ENCODE results near the gene HID1. TPM values are rescaled to one million over a fixed set of nuclear protein-coding genes. Genes with fewer than 3 reads are reported as not detected.
"Not testable (repeated sequence)": the region's sequence is repeated elsewhere in the genome, so short reads cannot be mapped to it uniquely, and the experiment has no call there.

Gene HID1
- total RNA-seq, 1 experiment from 2014 or later: 0.16 TPM

GRCh38 chr17:74916136-74916850 is 56.3 kb downstream of the HID1 start:
- H3K4me3 ChIP-seq: no peak overlapping the region
- peaks cover 3% of the 10 kb centered on the region; the same call in 1 of the 2 replicates for H3K9me3 ChIP-seq (replicated peaks)
- peaks cover 54% of the 10 kb centered on the region for H3K27me3 ChIP-seq (replicated peaks)
- no peak for DNase-seq (ENCODE audit: low read depth in 1 of 2, low spot score in 2 of 2)
- H3K4me1 ChIP-seq (replicated peaks): peaks cover 9% of the 10 kb centered on the region; the same call in 1 of the 2 replicates
- H3K36me3 ChIP-seq: no peaks in the 10 kb centered on the region
- no peak overlapping the region for H3K27ac ChIP-seq

GRCh38 chr17:74911423-74911822 is 61.1 kb downstream of the HID1 start:
- H3K4me3 ChIP-seq; DNase-seq (ENCODE audit: low read depth in 1 of 2, low spot score in 2 of 2); H3K9me3 ChIP-seq (replicated peaks); H3K4me1 ChIP-seq (replicated peaks); H3K36me3 ChIP-seq; H3K27ac ChIP-seq: not testable (repeated sequence)
- H3K27me3 ChIP-seq (replicated peaks): peaks cover 25% of the 10 kb centered on the region

- DNase-seq (ENCODE audit: low read depth in 1 of 2, low spot score in 2 of 2); H3K36me3 ChIP-seq; H3K4me3 ChIP-seq: not testable (repeated sequence)
Measured at GRCh38 chr17:74909097-74909496, 63.5 kb downstream of the HID1 start.

GRCh38 chr17:74907012-74907411 is 65.5 kb downstream of the HID1 start:
- H3K27ac ChIP-seq: no peak overlapping the region
- H3K4me3 ChIP-seq: no peak overlapping the region
- H3K4me1 ChIP-seq (replicated peaks): no peaks in the 10 kb centered on the region
- peaks cover 52% of the 10 kb centered on the region for H3K27me3 ChIP-seq (replicated peaks)
- peaks cover 6% of the 10 kb centered on the region; the same call in 1 of the 2 replicates for H3K9me3 ChIP-seq (replicated peaks)
- H3K36me3 ChIP-seq: no peaks in the 10 kb centered on the region
- DNase-seq (ENCODE audit: low read depth in 1 of 2, low spot score in 2 of 2): no peak

More at GRCh38 chr17:74909097-74909496, 63.5 kb downstream of the HID1 start:
- peaks cover 38% of the 10 kb centered on the region for H3K27me3 ChIP-seq (replicated peaks)
- not testable (repeated sequence) for H3K4me1 ChIP-seq (replicated peaks); H3K27ac ChIP-seq; H3K9me3 ChIP-seq (replicated peaks)

- H3K27ac ChIP-seq; H3K9me3 ChIP-seq (replicated peaks); DNase-seq (ENCODE audit: low read depth in 1 of 2, low spot score in 2 of 2); H3K36me3 ChIP-seq; H3K4me3 ChIP-seq; H3K4me1 ChIP-seq (replicated peaks): not testable (repeated sequence)
- peaks cover 59% of the 10 kb centered on the region for H3K27me3 ChIP-seq (replicated peaks)
Measured at GRCh38 chr17:74906214-74906793, 66.3 kb downstream of the HID1 start.

GRCh38 chr17:74904687-74905409 is 67.7 kb downstream of the HID1 start:
- Histone ChIP-seq H3K36me3 (no peaks in the 10 kb centered on the region), H3K27me3 (replicated peaks) (peaks cover 71% of the 10 kb centered on the region), H3K4me1 (replicated peaks) (no peaks in the 10 kb centered on the region), H3K9me3 (replicated peaks) (peaks cover 6% of the 10 kb centered on the region; the same call in 1 of the 2 replicates), H3K27ac (no peak overlapping the region), H3K4me3 (no peak overlapping the region)
- DNase-seq (ENCODE audit: low read depth in 1 of 2, low spot score in 2 of 2): no peak

GRCh38 chr17:74903671-74904070 is 68.9 kb downstream of the HID1 start:
- Histone ChIP-seq H3K4me1 (replicated peaks) (no peaks in the 10 kb centered on the region), H3K27ac (no peak overlapping the region), H3K27me3 (replicated peaks) (peaks cover 79% of the 10 kb centered on the region), H3K36me3 (no peaks in the 10 kb centered on the region), H3K9me3 (replicated peaks) (peaks cover 6% of the 10 kb centered on the region; the same call in 1 of the 2 replicates), H3K4me3 (no peak overlapping the region)
- DNase-seq (ENCODE audit: low read depth in 1 of 2, low spot score in 2 of 2): no peak

- Histone ChIP-seq H3K9me3 (replicated peaks) (peaks cover 6% of the 10 kb centered on the region; the same call in 1 of the 2 replicates), H3K27ac (no peak overlapping the region), H3K4me1 (replicated peaks) (no peaks in the 10 kb centered on the region), H3K36me3 (no peaks in the 10 kb centered on the region), H3K4me3 (no peak overlapping the region), H3K27me3 (replicated peaks) (peaks cover 79% of the 10 kb centered on the region)
- DNase-seq (ENCODE audit: low read depth in 1 of 2, low spot score in 2 of 2): no peak
Measured at GRCh38 chr17:74903034-74903433, 69.5 kb downstream of the HID1 start.

- DNase-seq (ENCODE audit: low read depth in 1 of 2, low spot score in 2 of 2): no peak
- Histone ChIP-seq H3K9me3 (replicated peaks) (peaks cover 4% of the 10 kb centered on the region; the same call in 1 of the 2 replicates), H3K36me3 (no peaks in the 10 kb centered on the region), H3K27me3 (replicated peaks) (peaks cover 88% of the 10 kb centered on the region), H3K27ac (no peak overlapping the region), H3K4me3 (no peak overlapping the region), H3K4me1 (replicated peaks) (no peaks in the 10 kb centered on the region)
Measured at GRCh38 chr17:74901353-74902135, 71.0 kb downstream of the HID1 start.

Other genes with a start within 250 kb of the HID1 start
- gene RAB37, start 235.5 kb downstream of the HID1 start, total RNA-seq (2014; rRNA removed; shearing (Covaris generic)): 1.6 and 3.0 TPM in 2 replicates
- gene NHERF1, start 224.1 kb downstream of the HID1 start, total RNA-seq (2014; rRNA removed; shearing (Covaris generic)): 41.6 and 62.1 TPM in 2 replicates
- 32.9 and 61.3 TPM in 2 replicates for gene NAT9, start 196.4 kb downstream of the HID1 start, total RNA-seq (2014; rRNA removed; shearing (Covaris generic))
- not detected in 2 replicates for gene GRIN2C, start 112.9 kb downstream of the HID1 start, total RNA-seq (2014; rRNA removed; shearing (Covaris generic))
- 14.5 and 18.3 TPM in 2 replicates for gene FDXR, start 99.8 kb downstream of the HID1 start, total RNA-seq (2014; rRNA removed; shearing (Covaris generic))
- not detected in 2 replicates for gene FADS6, start 79.1 kb downstream of the HID1 start, total RNA-seq (2014; rRNA removed; shearing (Covaris generic))
- gene USH1G, start 49.5 kb downstream of the HID1 start, total RNA-seq (2014; rRNA removed; shearing (Covaris generic)): not detected in 2 replicates
- not detected in 2 replicates for gene OTOP2, start 48.5 kb downstream of the HID1 start, total RNA-seq (2014; rRNA removed; shearing (Covaris generic))
- gene OTOP3, start 36.9 kb downstream of the HID1 start, total RNA-seq (2014; rRNA removed; shearing (Covaris generic)): not detected in 2 replicates
- gene CDR2L, start 14.9 kb upstream of the HID1 start, total RNA-seq (2014; rRNA removed; shearing (Covaris generic)): 9.6 and 14.7 TPM in 2 replicates
- 154 and 186 TPM in 2 replicates for gene MRPL58, start 39.9 kb upstream of the HID1 start, total RNA-seq (2014; rRNA removed; shearing (Covaris generic))
- 601 and 1,079 TPM in 2 replicates for gene ATP5PD, start 74.2 kb upstream of the HID1 start, total RNA-seq (2014; rRNA removed; shearing (Covaris generic))
- 24.4 and 28.6 TPM in 2 replicates for gene KCTD2, start 74.5 kb upstream of the HID1 start, total RNA-seq (2014; rRNA removed; shearing (Covaris generic))
- gene SLC16A5, start 115.2 kb upstream of the HID1 start, total RNA-seq (2014; rRNA removed; shearing (Covaris generic)): 0.50 and 0.71 TPM in 2 replicates
- gene ARMC7, start 137.2 kb upstream of the HID1 start, total RNA-seq (2014; rRNA removed; shearing (Covaris generic)): 5.3 and 6.6 TPM in 2 replicates
- 130 and 136 TPM in 2 replicates for gene NT5C, start 159.0 kb upstream of the HID1 start, total RNA-seq (2014; rRNA removed; shearing (Covaris generic))
- gene JPT1, start 181.8 kb upstream of the HID1 start, total RNA-seq (2014; rRNA removed; shearing (Covaris generic)): 340 and 870 TPM in 2 replicates
- 177 and 212 TPM in 2 replicates for gene SUMO2, start 210.2 kb upstream of the HID1 start, total RNA-seq (2014; rRNA removed; shearing (Covaris generic))
- 75.1 and 110 TPM in 2 replicates for gene NUP85, start 232.9 kb upstream of the HID1 start, total RNA-seq (2014; rRNA removed; shearing (Covaris generic))